ENCODE measurements around the gene APOBEC3B.

DNA sequence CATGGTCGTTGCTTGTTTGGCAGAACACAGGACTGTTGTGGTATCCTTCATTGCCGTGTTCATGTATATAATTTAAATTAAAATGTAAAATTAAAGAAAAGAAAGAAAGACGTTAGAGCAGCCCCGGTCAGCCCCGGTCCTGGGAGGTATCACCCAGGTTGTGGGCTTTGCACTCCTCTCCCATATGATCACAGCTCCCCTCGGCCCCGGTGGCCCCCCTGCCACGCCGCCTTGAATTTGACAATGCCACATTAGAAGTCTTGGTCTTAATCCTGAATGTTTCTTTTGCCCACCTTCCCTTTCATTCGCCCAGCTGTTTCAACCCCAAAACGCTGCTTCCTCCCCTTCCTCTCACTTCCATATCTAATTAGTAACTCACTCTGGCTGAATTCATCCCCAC is 13.3 kb upstream of the APOBEC3B start:
- TF ChIP-seq, protein P1, sequence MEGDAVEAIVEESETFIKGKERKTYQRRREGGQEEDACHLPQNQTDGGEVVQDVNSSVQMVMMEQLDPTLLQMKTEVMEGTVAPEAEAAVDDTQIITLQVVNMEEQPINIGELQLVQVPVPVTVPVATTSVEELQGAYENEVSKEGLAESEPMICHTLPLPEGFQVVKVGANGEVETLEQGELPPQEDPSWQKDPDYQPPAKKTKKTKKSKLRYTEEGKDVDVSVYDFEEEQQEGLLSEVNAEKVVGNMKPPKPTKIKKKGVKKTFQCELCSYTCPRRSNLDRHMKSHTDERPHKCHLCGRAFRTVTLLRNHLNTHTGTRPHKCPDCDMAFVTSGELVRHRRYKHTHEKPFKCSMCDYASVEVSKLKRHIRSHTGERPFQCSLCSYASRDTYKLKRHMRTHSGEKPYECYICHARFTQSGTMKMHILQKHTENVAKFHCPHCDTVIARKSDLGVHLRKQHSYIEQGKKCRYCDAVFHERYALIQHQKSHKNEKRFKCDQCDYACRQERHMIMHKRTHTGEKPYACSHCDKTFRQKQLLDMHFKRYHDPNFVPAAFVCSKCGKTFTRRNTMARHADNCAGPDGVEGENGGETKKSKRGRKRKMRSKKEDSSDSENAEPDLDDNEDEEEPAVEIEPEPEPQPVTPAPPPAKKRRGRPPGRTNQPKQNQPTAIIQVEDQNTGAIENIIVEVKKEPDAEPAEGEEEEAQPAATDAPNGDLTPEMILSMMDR (IDR thresholded peaks at IDR 0.05), result no peak
- TF ChIP-seq EZH2 (IDR thresholded peaks at IDR 0.05; ENCODE audit: borderline replicate concordance, insufficient read depth, low read depth, low read length, poor library complexity, severe bottlenecking), result no peak
